ENCODE data around the gene HS3ST5. TPM values are rescaled to one million over a fixed set of nuclear protein-coding genes. Genes with fewer than 3 reads are reported as not detected.
"Not testable (repeated sequence)": the region's sequence is repeated elsewhere in the genome, so short reads cannot be mapped to it uniquely, and the experiment has no call there.

The HS3ST5 gene
- total and polyA plus RNA-seq, 7 donors = 0.28 to 1.1 (median 0.36) TPM; not detected in 2

GRCh38 chr6:114228675-114229074 lies 114.1 kb downstream of the HS3ST5 start:
- intact Hi-C loops (cut with DNase I) = no loop called here
- WGBS, 2 donors = 86 to 89% methylated on average over 2 of the region's 2 CpGs

GRCh38 chr6:114227944-114228468 lies 114.8 kb downstream of the HS3ST5 start:
- Histone ChIP-seq H3K36me3 (no peaks in the 10 kb centered on the region), H3K4me1 (no peaks in the 10 kb centered on the region), H3K9me3 (no peaks in the 10 kb centered on the region), H3K27ac (no peak overlapping the region), H3K4me3 (no peak overlapping the region), H3K27me3 (no peaks in the 10 kb centered on the region)
- WGBS, 2 donors = 71 to 75% methylated on average over 2 of the region's 2 CpGs
- DNase-seq = no peak
- intact Hi-C loops (cut with DNase I) = no loop called here
- TF ChIP-seq POLR2AphosphoS5 (IDR thresholded peaks at IDR 0.05) (no peak), POLR2A (IDR thresholded peaks at IDR 0.05) (no peak), EP300 (IDR thresholded peaks at IDR 0.05) (no peak), CTCF (IDR thresholded peaks at IDR 0.05) (no peak)

More at GRCh38 chr6:114228675-114229074, 114.1 kb downstream of the HS3ST5 start:
- Histone ChIP-seq H3K27ac (no peak overlapping the region), H3K36me3 (no peaks in the 10 kb centered on the region), H3K27me3 (no peaks in the 10 kb centered on the region), H3K9me3 (no peaks in the 10 kb centered on the region), H3K4me3 (no peak overlapping the region), H3K4me1 (no peaks in the 10 kb centered on the region)
- TF ChIP-seq POLR2AphosphoS5 (IDR thresholded peaks at IDR 0.05) = no peak
- no peak for TF ChIP-seq CTCF (IDR thresholded peaks at IDR 0.05)
- no peak for TF ChIP-seq EP300 (IDR thresholded peaks at IDR 0.05)
- no peak for TF ChIP-seq POLR2A (IDR thresholded peaks at IDR 0.05)
- no peak for DNase-seq

GRCh38 chr6:114220241-114220640 lies 122.6 kb downstream of the HS3ST5 start:
- Histone ChIP-seq H3K4me3 (no peak overlapping the region), H3K27me3 (no peaks in the 10 kb centered on the region), H3K36me3 (no peaks in the 10 kb centered on the region), H3K4me1 (no peaks in the 10 kb centered on the region), H3K27ac (no peak overlapping the region), H3K9me3 (no peaks in the 10 kb centered on the region)
- DNase-seq = no peak
- intact Hi-C loops (cut with DNase I) = no loop called here
- TF ChIP-seq POLR2A (IDR thresholded peaks at IDR 0.05) (no peak), CTCF (IDR thresholded peaks at IDR 0.05) (no peak), POLR2AphosphoS5 (IDR thresholded peaks at IDR 0.05) (no peak), EP300 (IDR thresholded peaks at IDR 0.05) (no peak)
- 79 to 82% methylated on average over 2 of the region's 2 CpGs for WGBS, 2 donors

- intact Hi-C loops (cut with DNase I) = no loop called here
- Histone ChIP-seq H3K9me3 (no peaks in the 10 kb centered on the region), H3K27ac (no peak overlapping the region)
Measured at GRCh38 chr6:114218437-114219340, 124.1 kb downstream of the HS3ST5 start.

GRCh38 chr6:114217996-114218395 lies 124.8 kb downstream of the HS3ST5 start:
- H3K36me3 ChIP-seq; H3K27me3 ChIP-seq; H3K27ac ChIP-seq; H3K4me3 ChIP-seq; H3K4me1 ChIP-seq; H3K9me3 ChIP-seq; intact Hi-C loops (cut with DNase I); DNase-seq: not testable (repeated sequence)
- 83 to 95% methylated on average over 10 of the region's 10 CpGs for WGBS, 2 donors

More at GRCh38 chr6:114218437-114219340, 124.1 kb downstream of the HS3ST5 start:
- no peaks in the 10 kb centered on the region for H3K4me1 ChIP-seq
- no peak for DNase-seq
- no peaks in the 10 kb centered on the region for H3K36me3 ChIP-seq
- H3K27me3 ChIP-seq = no peaks in the 10 kb centered on the region
- TF ChIP-seq CTCF (IDR thresholded peaks at IDR 0.05) (no peak), EP300 (IDR thresholded peaks at IDR 0.05) (no peak), POLR2AphosphoS5 (IDR thresholded peaks at IDR 0.05) (no peak), POLR2A (IDR thresholded peaks at IDR 0.05) (no peak)
- WGBS, 2 donors = 63 to 79% methylated on average over 8 of the region's 8 CpGs
- H3K4me3 ChIP-seq = no peak overlapping the region

Data from sigmoid colon (tissue), 7 donors.